ENCODE results near the gene CERS2.

CERS2 gene, protein sequence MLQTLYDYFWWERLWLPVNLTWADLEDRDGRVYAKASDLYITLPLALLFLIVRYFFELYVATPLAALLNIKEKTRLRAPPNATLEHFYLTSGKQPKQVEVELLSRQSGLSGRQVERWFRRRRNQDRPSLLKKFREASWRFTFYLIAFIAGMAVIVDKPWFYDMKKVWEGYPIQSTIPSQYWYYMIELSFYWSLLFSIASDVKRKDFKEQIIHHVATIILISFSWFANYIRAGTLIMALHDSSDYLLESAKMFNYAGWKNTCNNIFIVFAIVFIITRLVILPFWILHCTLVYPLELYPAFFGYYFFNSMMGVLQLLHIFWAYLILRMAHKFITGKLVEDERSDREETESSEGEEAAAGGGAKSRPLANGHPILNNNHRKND

GRCh38 chr1:150974580-150975478 is at the start of gene CERS2:
Gene CERS2 (minus strand): TSS chr1:150974835. CDS start chr1:150969090, 5,745 bp downstream.
- peak; percentile 83 for DNase-seq (ENCODE audit: low read depth)

GRCh38 chr1:151013518-151013917 is 38.9 kb upstream of the CERS2 start:
- no peak for DNase-seq (ENCODE audit: low read depth)

DNA sequence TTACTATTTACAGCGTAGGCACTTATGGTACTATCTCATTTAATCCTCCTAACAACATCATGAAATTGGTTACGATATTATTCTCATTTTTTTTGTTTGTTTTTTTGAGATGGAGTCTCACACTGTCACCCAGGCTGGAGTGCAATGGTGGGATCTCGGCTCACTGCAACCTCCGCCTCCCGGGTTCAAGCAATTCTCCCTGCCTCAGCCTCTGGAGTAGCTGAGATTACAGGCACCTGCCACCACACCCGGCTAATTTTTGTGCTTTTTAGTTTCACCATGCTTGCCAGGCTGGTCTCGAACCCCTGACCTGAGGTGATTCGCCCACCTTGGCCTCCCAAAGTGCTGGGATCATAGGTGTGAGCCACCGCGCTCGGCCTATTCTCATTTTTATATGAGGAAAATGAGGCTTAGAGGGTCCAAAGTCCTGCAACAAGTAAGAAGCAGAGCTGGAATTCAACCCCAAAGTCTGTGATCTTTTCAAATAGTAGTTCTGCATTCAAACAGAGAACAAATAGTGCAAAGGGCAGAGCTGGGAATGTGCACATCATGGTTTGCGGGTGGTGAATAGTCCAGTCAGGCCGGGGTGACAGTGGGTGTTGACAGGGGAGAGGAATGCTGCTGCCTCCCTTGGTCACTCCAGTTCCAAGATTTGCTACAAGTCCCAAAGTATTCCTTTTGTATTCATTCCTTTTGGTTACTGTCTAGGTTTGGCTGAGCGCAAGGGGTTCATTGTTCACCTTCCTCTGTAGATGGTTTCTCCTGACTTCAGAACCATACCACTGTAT is 38.2 kb upstream of the CERS2 start:
- DNase-seq (ENCODE audit: low read depth): no peak

- no peak for DNase-seq (ENCODE audit: low read depth)
Observed at GRCh38 chr1:151011154-151011850, 36.7 kb upstream of the CERS2 start.

- no peak for DNase-seq (ENCODE audit: low read depth)
Observed at GRCh38 chr1:151010346-151010726, 35.7 kb upstream of the CERS2 start.

GRCh38 chr1:151009674-151010345 is 35.2 kb upstream of the CERS2 start:
- DNase-seq (ENCODE audit: low read depth): no peak

DNA sequence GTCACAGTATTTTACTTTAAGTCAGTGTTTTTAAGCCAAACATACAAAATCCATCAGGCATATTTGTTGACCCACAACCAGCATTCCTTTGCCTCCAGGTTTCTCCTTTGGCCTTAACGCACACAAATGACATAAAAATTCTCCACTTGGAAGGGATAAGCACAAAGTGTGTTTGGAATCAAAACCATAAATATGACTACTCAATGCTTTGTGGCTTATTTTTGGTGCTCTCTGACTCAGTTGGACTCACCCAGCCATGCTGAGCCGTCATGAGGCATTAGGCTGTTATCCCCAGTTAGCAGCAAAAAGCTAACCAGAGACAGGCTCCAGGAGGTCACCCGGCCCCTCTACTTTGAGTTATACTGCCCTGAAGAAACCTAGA is 34.6 kb upstream of the CERS2 start:
- DNase-seq (ENCODE audit: low read depth): peak; percentile 72

DNA sequence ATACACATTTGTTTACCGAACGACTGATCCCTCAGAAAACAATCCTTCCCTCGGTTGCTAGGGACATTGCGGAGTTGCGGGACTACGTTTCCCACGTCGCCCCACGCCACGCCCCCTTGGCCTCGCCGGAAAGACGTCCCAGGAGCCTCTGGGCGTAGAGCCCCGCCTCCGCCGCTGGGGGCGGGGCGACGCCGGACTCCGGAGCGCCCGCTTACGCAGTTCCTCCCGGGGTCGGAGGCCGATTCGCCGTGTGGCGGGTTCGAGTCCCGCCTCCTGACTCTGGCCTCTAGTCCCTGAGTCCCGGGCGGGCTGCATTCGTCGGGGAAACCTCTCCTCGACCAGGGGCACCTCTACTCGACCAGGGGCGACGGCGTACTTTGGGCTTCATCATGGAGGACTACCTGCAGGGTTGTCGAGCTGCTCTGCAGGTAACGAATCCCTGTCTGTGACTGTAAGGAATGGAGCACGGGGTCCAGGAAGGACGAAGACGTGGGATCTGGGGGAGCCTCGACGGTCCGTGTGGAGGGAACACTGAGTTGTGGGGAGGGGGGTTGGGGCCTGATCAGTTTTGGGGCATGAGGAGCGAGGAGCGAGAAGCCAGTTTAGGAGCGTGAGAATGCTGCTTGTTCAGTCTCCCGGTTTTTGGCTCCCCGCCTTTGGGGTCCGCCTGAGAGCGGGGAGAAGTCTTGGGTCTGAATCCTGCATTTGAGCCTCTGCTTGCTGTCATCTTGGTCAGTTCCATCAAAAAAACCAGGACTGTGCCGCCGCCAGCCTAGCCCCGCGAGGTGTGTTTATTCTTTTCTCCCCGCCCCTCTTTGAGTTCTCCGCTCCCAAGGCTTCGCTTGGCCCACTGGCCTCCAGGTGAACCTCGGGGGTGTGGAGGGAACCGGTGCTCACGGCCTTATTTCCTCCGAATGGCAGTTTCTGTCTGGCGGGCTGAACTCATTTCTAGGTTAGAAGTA is 33.9 kb upstream of the CERS2 start, which contains the start of gene PRUNE1:
TSS of gene PRUNE1 (plus strand) at position 206 of the 962 bp plus-strand sequence. CDS start at position 390, 184 bp downstream.
- DNase-seq (ENCODE audit: low read depth): peak; percentile 96

- DNase-seq (ENCODE audit: low read depth): no peak
Observed at GRCh38 chr1:151007853-151008243, 33.2 kb upstream of the CERS2 start.

- peak; percentile 87 for DNase-seq (ENCODE audit: low read depth)
Observed at GRCh38 chr1:151006327-151007052, 31.9 kb upstream of the CERS2 start, which contains the start of gene MINDY1. Gene MINDY1 (minus strand): TSS chr1:151006902. CDS start chr1:151002617, 4,285 bp downstream.

- DNase-seq (ENCODE audit: low read depth): no peak
Observed at GRCh38 chr1:151005729-151006319, 31.2 kb upstream of the CERS2 start.

DNA sequence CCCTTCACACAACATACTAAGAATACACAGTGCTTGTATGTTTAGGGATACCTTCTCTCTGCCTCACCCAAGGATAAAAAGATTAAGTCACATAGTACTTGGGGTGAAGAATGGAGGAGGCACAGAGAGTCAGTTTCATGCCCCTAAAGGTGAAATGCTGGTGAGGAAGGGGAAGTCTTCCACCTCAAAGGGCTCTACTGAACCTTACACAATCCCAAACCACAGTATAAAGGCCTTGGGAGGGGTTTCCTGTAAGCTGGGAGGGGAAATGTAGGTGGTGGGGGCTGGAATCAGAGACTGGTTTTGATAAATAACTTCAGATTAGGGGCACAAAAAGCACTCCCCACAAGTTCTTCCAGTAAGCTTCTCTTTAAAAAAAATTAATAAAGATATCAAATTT is 28.5 kb upstream of the CERS2 start:
- no peak for DNase-seq (ENCODE audit: low read depth)

DNA sequence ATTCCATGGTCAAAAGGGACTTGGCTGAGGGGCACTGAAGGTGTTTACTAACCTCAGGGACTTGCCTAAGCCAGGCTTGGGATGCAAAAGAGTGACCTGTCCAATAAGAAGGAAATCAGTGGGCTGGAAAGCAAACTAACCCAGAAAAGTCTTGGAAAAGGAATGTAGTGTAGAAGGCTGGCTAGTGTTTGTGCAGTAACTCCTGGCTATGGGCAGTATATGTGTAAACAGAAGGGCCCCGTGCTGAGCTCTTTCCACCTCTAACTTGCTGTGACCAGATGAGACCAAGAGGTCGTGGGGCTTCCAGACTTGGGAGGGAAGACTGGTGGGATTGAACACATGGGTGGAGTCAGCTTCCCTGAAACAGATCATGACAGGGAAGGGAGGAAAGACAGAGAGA is 28.0 kb upstream of the CERS2 start:
- no peak for DNase-seq (ENCODE audit: low read depth)

- no peak for DNase-seq (ENCODE audit: low read depth)
Observed at GRCh38 chr1:151002051-151002450, 27.4 kb upstream of the CERS2 start.

DNA sequence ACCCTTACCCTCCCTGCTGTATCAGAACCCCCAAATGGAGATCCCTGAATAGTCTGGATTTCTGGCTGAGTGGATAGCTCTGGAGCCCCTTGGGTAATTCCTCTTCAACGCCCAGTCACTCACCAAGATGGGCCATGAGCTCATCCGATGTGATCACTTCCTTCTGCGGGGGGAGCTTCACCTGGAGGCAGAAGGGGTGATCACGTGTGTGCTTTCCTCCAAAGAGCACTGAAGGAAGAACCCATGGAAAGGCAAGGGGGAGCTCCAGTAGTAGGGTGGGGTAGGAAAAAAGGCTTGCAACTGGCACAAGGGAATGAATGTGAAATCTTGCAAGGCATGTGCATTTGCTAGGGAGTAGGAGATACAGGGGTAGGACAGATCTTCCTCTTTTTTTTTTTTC is 27.0 kb upstream of the CERS2 start:
- DNase-seq (ENCODE audit: low read depth): no peak

GRCh38 chr1:151000408-151000807 is 25.8 kb upstream of the CERS2 start:
- no peak for DNase-seq (ENCODE audit: low read depth)

DNA sequence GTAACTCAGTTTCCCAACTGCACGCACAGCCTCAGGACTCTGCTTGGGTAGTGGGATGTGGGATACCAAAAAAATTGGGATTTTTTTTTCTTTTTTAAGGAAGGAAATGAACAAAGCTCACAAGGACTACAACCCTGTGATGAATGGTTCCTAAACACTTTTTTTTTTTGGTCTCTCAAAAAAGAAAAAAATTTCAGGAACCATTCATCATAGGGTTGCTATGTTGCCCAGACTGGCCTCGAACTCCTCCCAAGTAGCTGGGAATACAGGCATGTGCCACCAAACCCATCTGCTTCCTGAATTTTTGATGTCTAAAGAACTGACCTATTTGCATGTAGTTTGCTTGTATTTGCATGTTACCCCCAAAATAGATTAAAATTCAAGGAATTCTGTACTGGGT is 25.3 kb upstream of the CERS2 start:
- no peak for DNase-seq (ENCODE audit: low read depth)

DNA sequence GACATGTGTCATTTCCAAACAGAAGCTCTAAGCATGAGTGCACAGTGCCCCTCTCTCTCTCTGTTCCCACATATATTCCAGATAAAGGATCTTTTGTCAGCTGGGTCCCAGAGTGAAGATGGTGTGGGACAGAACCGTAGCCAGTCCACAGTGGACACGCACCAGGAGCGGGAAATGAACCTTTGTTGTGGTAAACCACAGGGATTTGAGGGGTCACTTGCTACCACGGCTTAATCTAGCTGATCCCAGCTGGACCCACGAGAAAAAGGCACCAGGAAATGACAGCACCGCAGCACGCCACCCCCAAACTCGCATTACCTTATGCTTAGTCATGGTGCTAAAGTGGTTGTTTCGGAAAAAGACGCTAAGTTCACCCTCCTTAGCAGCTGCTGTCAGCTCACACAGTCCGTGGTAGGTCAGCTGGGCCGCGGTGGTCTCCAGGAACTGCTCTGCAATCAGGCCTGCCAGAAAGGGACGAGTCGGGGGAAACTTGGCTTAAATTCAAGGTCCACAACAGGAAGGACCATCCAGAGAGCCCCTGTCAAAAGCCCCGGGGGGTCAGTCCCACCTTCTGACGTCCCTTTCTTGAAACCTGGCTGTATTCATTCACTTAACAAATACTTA is 24.5 kb upstream of the CERS2 start:
- DNase-seq (ENCODE audit: low read depth): peak; percentile 73

All from EH (cell line).